K562 (cell line): Measurements from ENCODE around the gene UNC119B. TPM values are rescaled to one million over a fixed set of nuclear protein-coding genes. Genes with fewer than 3 reads are reported as not detected.

Source experiments
- CBFA2T3 ChIP-seq: fragments of 450-650 bp; IDR thresholded peaks from 2 replicates; pipeline ENCODE4 v1.6.1; 2017
- ELF1 ChIP-seq: fragments of 200-800 bp; sonication (Bioruptor generic); IDR thresholded peaks from 2 replicates; pipeline ENCODE4 v1.6.1; 2016; ENCODE audit warnings: missing genetic modification characterization, missing compliant biosample characterization
- GATAD2B ChIP-seq: fragments of 450-650 bp; IDR thresholded peaks from 2 replicates; pipeline ENCODE4 v1.6.1; 2017; ENCODE audit warnings: mild to moderate bottlenecking, borderline replicate concordance
- HDGF ChIP-seq: fragments of 450-650 bp; IDR thresholded peaks from 2 replicates; pipeline ENCODE4 v1.6.1; 2016
- HEY1 ChIP-seq: fragments of 250-450 bp; sonication (Bioruptor Pico); IDR thresholded peaks from 2 replicates; pipeline ENCODE4 v1.5.0; 2020; ENCODE audit warnings: mild to moderate bottlenecking, moderate library complexity, borderline replicate concordance
- HSF4 ChIP-seq: fragments of 250-450 bp; sonication (Bioruptor Pico); IDR thresholded peaks from 2 replicates; pipeline ENCODE4 v2.1.2; 2022; ENCODE audit warnings: mild to moderate bottlenecking, moderate library complexity, borderline replicate concordance
- NFXL1 ChIP-seq: fragments of 450-650 bp; formaldehyde crosslinking; IDR thresholded peaks from 2 replicates; pipeline ENCODE4 v1.4.0; 2021; ENCODE audit warnings: mild to moderate bottlenecking
- RBM22 ChIP-seq: fragments of 200-400 bp; formaldehyde crosslinking; IDR thresholded peaks from 2 replicates; pipeline ENCODE4 v1.6.1; 2018; ENCODE audit warnings: low read length, low read depth; ENCODE audit not compliant: poor library complexity, severe bottlenecking
- RBM25 ChIP-seq: fragments of 200-400 bp; formaldehyde crosslinking; IDR thresholded peaks from 2 replicates; pipeline ENCODE4 v1.6.1; 2018; ENCODE audit warnings: low read length, low read depth, moderate library complexity; ENCODE audit not compliant: severe bottlenecking
- SRSF9 ChIP-seq: fragments of 200-400 bp; formaldehyde crosslinking; IDR thresholded peaks from 2 replicates; pipeline ENCODE4 v1.6.1; 2017; ENCODE audit warnings: low read depth, low read length, borderline replicate concordance
- TAL1 ChIP-seq: fragments of 450-650 bp; IDR thresholded peaks from 2 replicates; pipeline ENCODE4 v1.6.1; 2016; ENCODE audit warnings: mild to moderate bottlenecking
- ZFP30 ChIP-seq: fragments of 250-450 bp; sonication (Bioruptor Pico); IDR thresholded peaks from 2 replicates; pipeline ENCODE4 v1.8.0; 2022; ENCODE audit warnings: moderate library complexity, mild to moderate bottlenecking, inconsistent platforms, borderline replicate concordance
- ZNF140 ChIP-seq: fragments of 250-450 bp; sonication (Bioruptor Pico); IDR thresholded peaks from 2 replicates; pipeline ENCODE4 v1.8.0; 2021; ENCODE audit warnings: moderate library complexity, mild to moderate bottlenecking, inconsistent platforms
- ZNF24 ChIP-seq: fragments of 450-650 bp; IDR thresholded peaks from 2 replicates; pipeline ENCODE4 v1.6.1; 2016
- ZNF445 ChIP-seq: fragments of 250-450 bp; sonication (Bioruptor Pico); IDR thresholded peaks from 2 replicates; pipeline ENCODE4 v1.4.0; 2020; ENCODE audit warnings: low read depth, mild to moderate bottlenecking, moderate library complexity
- ZNF785 ChIP-seq: fragments of 250-450 bp; sonication (Bioruptor Pico); IDR thresholded peaks from 2 replicates; pipeline ENCODE4 v1.4.0; 2020; ENCODE audit warnings: mild to moderate bottlenecking
- polyA plus RNA-seq, 8 experiments: library from polyadenylated mRNA; depleted of rRNA in 4 of 8; stranded (reverse) in 5 of 8; unstranded in 3 of 8; fragments of >200 nt; fragmentation: Nextera tagmentation in 2 of 8; fragmentation: Illumina TruSeq in 1 of 8; extraction: Ambion mirVana in 2 of 8; extraction: Trizol in 1 of 8; gene quantifications; 2 replicates each; pipeline versions ENCODE4 v1.2.1 to v1.2.3, GENCODE V29; 2011 to 2014; ENCODE audit warnings: inconsistent platforms in 1 of 8, missing spikeins in 1 of 8
- total RNA-seq, 7 experiments: library from RNA; depleted of rRNA in 6 of 7; stranded (reverse); fragments of >200 nt in 6 of 7; fragmentation: Illumina TruSeq in 2 of 7; extraction: Trizol in 2 of 7; gene quantifications; 2 replicates each; pipeline versions ENCODE4 v1.2.1 to v1.2.3, GENCODE V29; 2011 to 2021; ENCODE audit warnings: low replicate concordance in 1 of 7
- TF ChIP-seq, protein P1 (sequence below), 2 experiments: fragments of 450-650 bp in 1 of 2; IDR thresholded peaks; 2 replicates each; pipeline ENCODE4 v1.6.1; 2011 to 2017; ENCODE audit warnings: low read depth in 2 of 2, antibody characterized with exemption in 1 of 2, borderline replicate concordance in 1 of 2, low read length in 1 of 2, mild to moderate bottlenecking in 1 of 2, mixed read lengths in 1 of 2; ENCODE audit not compliant: control insufficient read depth in 1 of 2
- TF ChIP-seq, protein P2 (sequence below): fragments of 450-650 bp; IDR thresholded peaks from 2 replicates; pipeline ENCODE4 v1.6.1; 2016; ENCODE audit warnings: borderline replicate concordance
- TF ChIP-seq, protein P3 (sequence below): sonication (generic); formaldehyde crosslinking; IDR thresholded peaks from 2 replicates; pipeline ENCODE4 v1.8.0; 2023; ENCODE audit warnings: missing genetic modification reagents, mild to moderate bottlenecking, borderline replicate concordance

The UNC119B gene
- total and polyA plus RNA-seq, 9 of the 15 experiments (the other 6 are each of a cell fraction or from before 2014, with no cell fraction given), result 4.0 to 34.5 (median 15.1) TPM

DNA sequence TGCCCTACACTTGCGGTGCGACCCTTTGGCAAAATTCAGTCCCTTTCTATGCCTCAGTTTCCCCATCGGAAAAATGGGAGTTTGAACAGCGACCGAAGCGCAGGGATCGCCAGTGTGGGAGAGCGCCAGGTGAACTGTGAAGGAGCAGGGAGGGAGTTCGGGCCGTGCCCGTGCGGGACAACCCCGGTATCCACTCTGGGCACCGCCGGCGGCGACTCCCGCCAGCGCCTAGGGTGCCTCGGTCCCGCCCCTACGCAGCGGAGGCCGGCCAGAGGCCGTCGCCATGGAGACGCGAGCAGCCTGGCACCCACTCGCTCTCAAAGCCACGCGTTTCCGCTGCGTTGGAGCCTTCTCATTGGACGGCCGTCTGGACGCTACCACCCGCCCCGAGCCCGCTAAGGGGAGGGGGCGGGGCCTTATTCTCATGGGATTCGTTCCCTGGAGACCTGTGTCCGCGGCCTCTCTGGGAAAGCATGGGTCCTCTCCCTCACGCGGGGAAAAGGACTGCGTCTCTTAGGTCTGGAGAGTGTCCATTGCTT lies 24.0 kb upstream of the UNC119B start (continued):
- TF ChIP-seq ZNF140 (CRISPR knock-in tag) (no peak), ZNF24 (0 out of 2 replicates have a peak, but pooled peaks have one; percentile 30), CBFA2T3 (no peak), RBM22 (peak; percentile 2), SRSF9 (no peak), GATAD2B (no peak), HSF4 (CRISPR knock-in tag) (no peak), ZNF445 (CRISPR knock-in tag) (no peak), HEY1 (CRISPR knock-in tag) (no peak), ELF1 (tag) (no peak), RBM25 (peak; percentile 77), TAL1 (no peak), ZFP30 (CRISPR knock-in tag) (no peak), ZNF785 (CRISPR knock-in tag) (no peak), NFXL1 (CRISPR knock-in tag) (no peak), HDGF (0 out of 2 replicates have a peak, but pooled peaks have one; percentile 33)
- TF ChIP-seq, protein P1, sequence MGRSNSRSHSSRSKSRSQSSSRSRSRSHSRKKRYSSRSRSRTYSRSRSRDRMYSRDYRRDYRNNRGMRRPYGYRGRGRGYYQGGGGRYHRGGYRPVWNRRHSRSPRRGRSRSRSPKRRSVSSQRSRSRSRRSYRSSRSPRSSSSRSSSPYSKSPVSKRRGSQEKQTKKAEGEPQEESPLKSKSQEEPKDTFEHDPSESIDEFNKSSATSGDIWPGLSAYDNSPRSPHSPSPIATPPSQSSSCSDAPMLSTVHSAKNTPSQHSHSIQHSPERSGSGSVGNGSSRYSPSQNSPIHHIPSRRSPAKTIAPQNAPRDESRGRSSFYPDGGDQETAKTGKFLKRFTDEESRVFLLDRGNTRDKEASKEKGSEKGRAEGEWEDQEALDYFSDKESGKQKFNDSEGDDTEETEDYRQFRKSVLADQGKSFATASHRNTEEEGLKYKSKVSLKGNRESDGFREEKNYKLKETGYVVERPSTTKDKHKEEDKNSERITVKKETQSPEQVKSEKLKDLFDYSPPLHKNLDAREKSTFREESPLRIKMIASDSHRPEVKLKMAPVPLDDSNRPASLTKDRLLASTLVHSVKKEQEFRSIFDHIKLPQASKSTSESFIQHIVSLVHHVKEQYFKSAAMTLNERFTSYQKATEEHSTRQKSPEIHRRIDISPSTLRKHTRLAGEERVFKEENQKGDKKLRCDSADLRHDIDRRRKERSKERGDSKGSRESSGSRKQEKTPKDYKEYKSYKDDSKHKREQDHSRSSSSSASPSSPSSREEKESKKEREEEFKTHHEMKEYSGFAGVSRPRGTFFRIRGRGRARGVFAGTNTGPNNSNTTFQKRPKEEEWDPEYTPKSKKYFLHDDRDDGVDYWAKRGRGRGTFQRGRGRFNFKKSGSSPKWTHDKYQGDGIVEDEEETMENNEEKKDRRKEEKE (IDR thresholded peaks at IDR 0.05; ENCODE audit: borderline replicate concordance in 1 of 2, control insufficient read depth in 1 of 2, low read depth in 2 of 2, low read length in 1 of 2), result peak in 1 of 2 experiments; percentile 68; a peak in 1 of 4 replicates
- TF ChIP-seq, protein P2, sequence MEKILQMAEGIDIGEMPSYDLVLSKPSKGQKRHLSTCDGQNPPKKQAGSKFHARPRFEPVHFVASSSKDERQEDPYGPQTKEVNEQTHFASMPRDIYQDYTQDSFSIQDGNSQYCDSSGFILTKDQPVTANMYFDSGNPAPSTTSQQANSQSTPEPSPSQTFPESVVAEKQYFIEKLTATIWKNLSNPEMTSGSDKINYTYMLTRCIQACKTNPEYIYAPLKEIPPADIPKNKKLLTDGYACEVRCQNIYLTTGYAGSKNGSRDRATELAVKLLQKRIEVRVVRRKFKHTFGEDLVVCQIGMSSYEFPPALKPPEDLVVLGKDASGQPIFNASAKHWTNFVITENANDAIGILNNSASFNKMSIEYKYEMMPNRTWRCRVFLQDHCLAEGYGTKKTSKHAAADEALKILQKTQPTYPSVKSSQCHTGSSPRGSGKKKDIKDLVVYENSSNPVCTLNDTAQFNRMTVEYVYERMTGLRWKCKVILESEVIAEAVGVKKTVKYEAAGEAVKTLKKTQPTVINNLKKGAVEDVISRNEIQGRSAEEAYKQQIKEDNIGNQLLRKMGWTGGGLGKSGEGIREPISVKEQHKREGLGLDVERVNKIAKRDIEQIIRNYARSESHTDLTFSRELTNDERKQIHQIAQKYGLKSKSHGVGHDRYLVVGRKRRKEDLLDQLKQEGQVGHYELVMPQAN, result no peak
- TF ChIP-seq, protein P3, sequence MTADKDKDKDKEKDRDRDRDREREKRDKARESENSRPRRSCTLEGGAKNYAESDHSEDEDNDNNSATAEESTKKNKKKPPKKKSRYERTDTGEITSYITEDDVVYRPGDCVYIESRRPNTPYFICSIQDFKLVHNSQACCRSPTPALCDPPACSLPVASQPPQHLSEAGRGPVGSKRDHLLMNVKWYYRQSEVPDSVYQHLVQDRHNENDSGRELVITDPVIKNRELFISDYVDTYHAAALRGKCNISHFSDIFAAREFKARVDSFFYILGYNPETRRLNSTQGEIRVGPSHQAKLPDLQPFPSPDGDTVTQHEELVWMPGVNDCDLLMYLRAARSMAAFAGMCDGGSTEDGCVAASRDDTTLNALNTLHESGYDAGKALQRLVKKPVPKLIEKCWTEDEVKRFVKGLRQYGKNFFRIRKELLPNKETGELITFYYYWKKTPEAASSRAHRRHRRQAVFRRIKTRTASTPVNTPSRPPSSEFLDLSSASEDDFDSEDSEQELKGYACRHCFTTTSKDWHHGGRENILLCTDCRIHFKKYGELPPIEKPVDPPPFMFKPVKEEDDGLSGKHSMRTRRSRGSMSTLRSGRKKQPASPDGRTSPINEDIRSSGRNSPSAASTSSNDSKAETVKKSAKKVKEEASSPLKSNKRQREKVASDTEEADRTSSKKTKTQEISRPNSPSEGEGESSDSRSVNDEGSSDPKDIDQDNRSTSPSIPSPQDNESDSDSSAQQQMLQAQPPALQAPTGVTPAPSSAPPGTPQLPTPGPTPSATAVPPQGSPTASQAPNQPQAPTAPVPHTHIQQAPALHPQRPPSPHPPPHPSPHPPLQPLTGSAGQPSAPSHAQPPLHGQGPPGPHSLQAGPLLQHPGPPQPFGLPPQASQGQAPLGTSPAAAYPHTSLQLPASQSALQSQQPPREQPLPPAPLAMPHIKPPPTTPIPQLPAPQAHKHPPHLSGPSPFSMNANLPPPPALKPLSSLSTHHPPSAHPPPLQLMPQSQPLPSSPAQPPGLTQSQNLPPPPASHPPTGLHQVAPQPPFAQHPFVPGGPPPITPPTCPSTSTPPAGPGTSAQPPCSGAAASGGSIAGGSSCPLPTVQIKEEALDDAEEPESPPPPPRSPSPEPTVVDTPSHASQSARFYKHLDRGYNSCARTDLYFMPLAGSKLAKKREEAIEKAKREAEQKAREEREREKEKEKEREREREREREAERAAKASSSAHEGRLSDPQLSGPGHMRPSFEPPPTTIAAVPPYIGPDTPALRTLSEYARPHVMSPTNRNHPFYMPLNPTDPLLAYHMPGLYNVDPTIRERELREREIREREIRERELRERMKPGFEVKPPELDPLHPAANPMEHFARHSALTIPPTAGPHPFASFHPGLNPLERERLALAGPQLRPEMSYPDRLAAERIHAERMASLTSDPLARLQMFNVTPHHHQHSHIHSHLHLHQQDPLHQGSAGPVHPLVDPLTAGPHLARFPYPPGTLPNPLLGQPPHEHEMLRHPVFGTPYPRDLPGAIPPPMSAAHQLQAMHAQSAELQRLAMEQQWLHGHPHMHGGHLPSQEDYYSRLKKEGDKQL, result no peak
